Renal cortex interstitium (tissue), 15 donors: ENCODE results near the gene SMYD3. TPM values are rescaled to one million over a fixed set of nuclear protein-coding genes. Genes with fewer than 3 reads are reported as not detected.
A peak's percentile ranks its signal among the peaks of the same experiment; 100 is the strongest.

Source experiments
- DNase-seq, 11 donors: peaks; one replicate each; pipeline ENCODE4 v3.0.0-alpha.2; 2013; ENCODE audit warnings: low read depth in 9 of 11, low spot score in 4 of 11; ENCODE audit errors: extremely low read depth in 1 of 11
- long read RNA-seq, 16 experiments: transcript quantifications; one replicate each; lab custom pipeline, GENCODE V29; 2026
- polyA plus RNA-seq, 3 donors: library from polyadenylated mRNA; unstranded; fragments of 120-200 nt; gene quantifications; one replicate each; pipeline ENCODE4 v1.2.1, GENCODE V29; 2013; ENCODE audit not compliant: insufficient read length in 3 of 3

SMYD3 gene
- polyA plus RNA-seq = 10 to 100 TPM; 25.0 to 28.7 (median 28.5) TPM
- long read RNA-seq, donor 1, partial matches to known transcripts = 0 of 6 reads
- long read RNA-seq, donor 1, other reads (novel, unspliced or antisense) = 0 of 6 reads
- long read RNA-seq, donor 2, transcript SMYD3-201 (7 exons, 1,863 nt) = major isoform, 9 of 10 reads
- long read RNA-seq, donor 2, partial matches to known transcripts = 0 of 10 reads
- long read RNA-seq, donor 2, other reads (novel, unspliced or antisense) = 0 of 10 reads
- long read RNA-seq, donor 3, transcript SMYD3-201 (7 exons, 1,863 nt) = major isoform, 10 of 12 reads
- long read RNA-seq, donor 3, partial matches to known transcripts = 0 of 12 reads
- long read RNA-seq, donor 3, other reads (novel, unspliced or antisense) = 0 of 12 reads
- long read RNA-seq, donor 4, transcript SMYD3-201 (7 exons, 1,863 nt) = major isoform, 7 of 8 reads
- long read RNA-seq, donor 4, partial matches to known transcripts = 0 of 8 reads
- long read RNA-seq, donor 4, other reads (novel, unspliced or antisense) = 0 of 8 reads
- long read RNA-seq, donor 5 = 0 reads
- long read RNA-seq, donor 6, transcript SMYD3-201 (7 exons, 1,863 nt) = major isoform, 5 of 14 reads
- long read RNA-seq, donor 6, partial matches to known transcripts = 7 of 14 reads
- long read RNA-seq, donor 6, other reads (novel, unspliced or antisense) = 0 of 14 reads
- long read RNA-seq, donor 7, transcript SMYD3-201 (7 exons, 1,863 nt) = major isoform, 14 of 15 reads
- long read RNA-seq, donor 7, partial matches to known transcripts = 0 of 15 reads
- long read RNA-seq, donor 7, other reads (novel, unspliced or antisense) = 0 of 15 reads
- long read RNA-seq, donor 8, transcript SMYD3-201 (7 exons, 1,863 nt) = major isoform, 13 of 17 reads
- long read RNA-seq, donor 8, partial matches to known transcripts = 0 of 17 reads
- long read RNA-seq, donor 8, other reads (novel, unspliced or antisense) = 0 of 17 reads
- long read RNA-seq, donor 9, transcript SMYD3-201 (7 exons, 1,863 nt) = major isoform, 10 of 12 reads
- long read RNA-seq, donor 9, partial matches to known transcripts = 0 of 12 reads
- long read RNA-seq, donor 9, other reads (novel, unspliced or antisense) = 0 of 12 reads
- long read RNA-seq, donor 10, transcript SMYD3-201 (7 exons, 1,863 nt) = major isoform, 6 of 10 reads
- long read RNA-seq, donor 10, partial matches to known transcripts = 0 of 10 reads
- long read RNA-seq, donor 10, other reads (novel, unspliced or antisense) = 0 of 10 reads
- long read RNA-seq, donor 11, transcript SMYD3-201 (7 exons, 1,863 nt) = major isoform, 7 of 7 reads
- long read RNA-seq, donor 11, partial matches to known transcripts = 0 of 7 reads
- long read RNA-seq, donor 11, other reads (novel, unspliced or antisense) = 0 of 7 reads
- long read RNA-seq, donor 12, transcript SMYD3-201 (7 exons, 1,863 nt) = major isoform, 5 of 83 reads
- long read RNA-seq, donor 12, partial matches to known transcripts = 35 of 83 reads
- long read RNA-seq, donor 12, other reads (novel, unspliced or antisense) = 43 of 83 reads
- long read RNA-seq, donor 13, transcript SMYD3-201 (7 exons, 1,863 nt) = major isoform, 15 of 31 reads
- long read RNA-seq, donor 13, transcript SMYD3-210 (5 exons, 983 nt) = minor isoform, 5 of 31 reads
- long read RNA-seq, donor 13, partial matches to known transcripts = 10 of 31 reads
- long read RNA-seq, donor 13, other reads (novel, unspliced or antisense) = 0 of 31 reads
- long read RNA-seq, donor 14, transcript SMYD3-201 (7 exons, 1,863 nt) = major isoform, 5 of 6 reads
- long read RNA-seq, donor 14, partial matches to known transcripts = 0 of 6 reads
- long read RNA-seq, donor 14, other reads (novel, unspliced or antisense) = 0 of 6 reads
- long read RNA-seq, donor 15, partial matches to known transcripts = 0 of 2 reads
- long read RNA-seq, donor 15, other reads (novel, unspliced or antisense) = 0 of 2 reads
- long read RNA-seq, donor 16, transcript SMYD3-201 (7 exons, 1,863 nt) = major isoform, 13 of 22 reads
- long read RNA-seq, donor 16, partial matches to known transcripts = 5 of 22 reads
- long read RNA-seq, donor 16, other reads (novel, unspliced or antisense) = 0 of 22 reads

DNA sequence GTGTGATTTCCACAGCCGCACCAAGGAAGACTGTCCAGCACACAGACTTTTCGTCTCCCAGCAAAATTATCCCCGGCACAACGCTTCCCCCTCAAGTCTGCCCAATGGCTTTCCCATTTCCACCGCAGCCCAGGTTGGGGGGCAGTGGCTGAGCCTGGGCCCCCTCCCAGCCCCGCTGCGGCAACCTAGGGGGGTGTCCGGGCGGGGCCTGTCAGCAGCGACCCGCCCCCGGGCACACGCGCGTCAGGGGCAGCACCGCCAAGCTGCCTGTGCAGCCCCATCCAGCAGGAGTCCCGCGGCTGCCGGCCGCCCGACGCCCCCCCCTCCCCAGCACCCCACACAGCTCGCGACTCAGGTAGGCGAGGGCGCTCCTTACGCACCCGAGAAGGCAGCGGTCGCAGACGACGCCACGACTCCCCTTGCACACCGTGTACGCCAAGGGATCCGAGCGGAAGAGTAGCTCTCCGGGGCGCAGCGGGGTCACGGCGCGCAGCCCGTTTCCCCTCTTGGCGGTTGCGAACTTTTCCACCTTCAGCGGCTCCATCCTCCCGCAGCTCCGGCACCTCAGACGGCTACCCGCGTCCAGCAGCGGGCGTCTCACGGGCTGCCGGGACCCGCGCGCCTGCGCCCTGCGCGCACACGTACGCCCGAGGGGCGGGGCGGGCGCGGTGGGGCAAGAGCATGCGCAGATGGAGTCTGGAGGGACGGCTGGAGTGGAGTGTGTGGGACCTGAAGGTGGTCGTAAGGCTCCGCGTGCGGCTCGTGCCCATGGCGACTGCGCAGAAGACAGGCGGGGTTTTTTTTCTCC lies at the start of gene SMYD3:
Gene SMYD3, minus strand, starts transcription at position 606 of the 808 bp plus-strand sequence.
- DNase-seq = peak; percentile 53 to 87 (median 79)

DNA sequence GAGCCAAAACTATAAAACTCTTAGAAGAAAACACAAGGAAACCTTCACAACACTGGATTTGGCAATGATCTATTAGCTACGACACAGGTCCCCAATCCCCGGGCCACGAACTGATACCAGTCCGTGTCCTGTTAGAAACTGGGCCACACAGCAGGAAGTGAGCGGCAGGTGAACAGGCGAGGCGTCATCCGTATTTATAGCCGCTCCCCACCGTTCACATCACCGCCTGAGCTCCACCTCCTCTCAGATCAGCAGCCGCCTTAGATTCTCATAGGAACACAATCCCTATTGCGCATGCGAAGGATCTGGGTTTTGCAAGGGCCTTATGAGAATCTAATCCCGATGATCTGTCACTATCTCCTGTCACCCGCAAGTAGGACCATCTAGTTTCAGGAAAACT lies 47.1 kb upstream of the SMYD3 start:
- DNase-seq = no peak

DNA sequence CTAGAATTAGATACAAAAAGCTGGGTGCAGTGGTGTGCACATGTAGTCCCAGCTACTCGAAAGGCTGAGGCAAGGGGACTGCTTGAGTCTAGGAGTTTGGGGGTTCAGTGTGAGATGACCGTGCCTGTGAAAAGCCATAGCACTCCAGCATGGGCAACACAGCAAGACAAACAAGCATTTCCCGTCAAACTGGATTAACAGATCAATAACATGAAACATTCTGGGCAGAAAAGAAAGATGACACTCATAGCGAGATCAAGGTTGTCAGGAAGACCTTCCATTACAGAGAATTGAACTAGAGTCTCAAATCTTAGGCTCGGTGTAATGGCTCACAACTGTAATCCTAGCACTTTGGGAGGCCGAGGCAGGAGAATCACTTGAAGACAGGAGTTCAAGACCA lies 45.0 kb upstream of the SMYD3 start:
- no peak for DNase-seq

DNA sequence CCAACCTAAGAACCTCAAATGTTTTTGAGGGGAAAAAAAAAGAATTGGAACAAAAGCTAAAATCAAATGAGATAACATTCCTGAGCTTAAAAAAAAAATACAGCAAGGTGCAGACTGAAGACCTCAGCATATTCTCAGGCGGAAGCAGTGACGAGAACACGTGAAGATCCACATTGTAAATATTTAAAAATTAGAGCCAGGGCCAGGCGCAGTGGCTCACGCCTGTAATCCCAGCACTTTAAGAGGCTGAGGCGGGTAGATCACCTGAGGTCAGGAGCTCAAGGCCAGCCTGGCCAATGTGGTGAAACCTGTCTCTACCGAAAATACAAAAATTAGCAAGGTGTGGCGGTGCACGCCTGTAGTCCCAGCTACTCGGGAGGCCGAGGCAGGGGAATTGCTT lies 43.3 kb upstream of the SMYD3 start:
- no peak for DNase-seq

DNA sequence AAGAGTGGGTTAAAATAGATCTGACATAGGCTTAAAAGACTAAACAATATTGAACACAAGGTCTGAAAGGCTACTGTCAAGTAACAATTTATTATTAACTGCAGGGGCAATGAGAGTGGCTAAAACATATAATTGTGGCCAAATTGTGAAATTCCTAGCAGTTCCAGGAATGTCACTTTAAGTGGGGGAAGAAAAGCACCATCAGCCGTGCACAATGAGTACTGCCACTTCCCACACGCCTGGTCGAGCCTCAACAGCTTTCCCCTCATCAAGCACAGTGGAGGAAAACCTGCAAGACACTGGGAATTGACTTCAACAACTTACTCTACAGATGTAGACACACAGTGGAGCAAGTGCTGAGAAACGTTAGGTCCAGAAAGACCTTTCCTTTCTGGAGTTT lies 42.6 kb upstream of the SMYD3 start:
- no peak for DNase-seq

DNA sequence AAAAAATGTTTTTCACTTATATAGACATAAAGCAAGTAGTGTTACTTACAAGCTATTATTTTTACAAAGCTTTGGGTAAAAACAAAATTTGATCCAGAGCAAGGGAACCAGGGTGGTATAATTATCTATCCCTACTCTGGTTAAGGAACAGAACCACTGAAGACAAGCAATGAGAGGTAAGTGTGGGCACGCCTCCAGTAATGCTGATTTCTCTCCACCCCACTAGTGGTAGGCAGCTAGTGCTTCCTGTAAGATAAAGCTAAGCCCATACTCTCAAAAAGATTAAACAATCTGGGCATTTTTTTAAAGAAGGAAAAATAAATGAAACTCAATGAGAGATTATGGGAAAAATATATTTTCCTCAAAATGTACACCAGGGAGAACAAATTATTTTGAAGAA lies 36.9 kb upstream of the SMYD3 start:
- DNase-seq = no peak

DNA sequence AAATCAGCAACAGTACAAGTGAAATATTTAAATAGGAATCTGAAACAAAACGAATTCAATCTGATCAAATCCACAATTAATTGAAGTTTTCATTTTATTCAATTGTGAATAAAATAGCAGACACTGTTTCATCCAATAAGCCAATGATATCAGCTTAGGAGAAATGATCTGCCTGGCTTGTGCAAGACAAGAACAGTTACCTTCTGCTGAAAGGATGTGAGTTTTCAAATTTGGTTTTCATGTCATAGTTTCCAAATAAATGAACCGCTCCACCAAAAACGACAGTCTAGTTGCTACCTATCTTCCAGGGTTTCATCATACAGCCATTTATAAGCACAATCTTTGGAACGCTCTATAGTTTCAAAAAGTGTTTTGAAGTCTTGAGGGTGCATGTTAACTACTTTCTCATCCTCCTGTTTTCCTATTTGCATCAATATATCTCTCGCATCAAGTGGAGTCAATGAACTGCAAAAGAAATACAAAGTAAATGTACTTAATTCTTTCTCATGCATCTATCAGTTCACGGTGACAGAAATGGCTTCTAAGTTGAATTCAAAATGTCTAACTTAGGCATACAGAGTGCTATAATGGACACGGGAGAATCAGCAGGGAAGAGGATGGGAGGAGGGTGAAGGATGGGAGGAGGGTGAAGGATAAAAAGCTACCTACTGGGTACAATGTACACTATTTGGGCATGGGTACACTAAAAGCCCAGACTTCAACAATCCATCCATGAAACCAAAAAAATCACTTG lies 33.8 kb upstream of the SMYD3 start:
- DNase-seq = no peak

DNA sequence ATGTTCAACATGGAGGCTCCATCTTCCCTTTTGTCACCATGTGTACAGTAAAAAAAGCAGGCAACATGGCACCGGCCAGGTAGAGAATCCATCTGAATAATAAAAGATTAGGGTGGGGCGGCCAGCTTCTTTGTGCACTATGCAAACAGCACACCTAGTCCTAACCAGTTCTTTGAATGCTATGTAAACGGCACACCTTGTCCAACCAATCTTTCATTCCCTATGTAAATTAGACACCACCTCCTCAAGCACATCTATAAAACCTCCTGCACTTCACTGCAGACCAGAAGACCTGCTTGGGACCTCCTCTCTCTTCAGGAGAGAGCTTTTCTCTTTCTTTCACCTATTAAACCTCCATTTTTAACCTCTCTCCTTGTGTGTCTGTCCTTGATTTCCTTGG lies 30.8 kb upstream of the SMYD3 start:
- no peak for DNase-seq

DNA sequence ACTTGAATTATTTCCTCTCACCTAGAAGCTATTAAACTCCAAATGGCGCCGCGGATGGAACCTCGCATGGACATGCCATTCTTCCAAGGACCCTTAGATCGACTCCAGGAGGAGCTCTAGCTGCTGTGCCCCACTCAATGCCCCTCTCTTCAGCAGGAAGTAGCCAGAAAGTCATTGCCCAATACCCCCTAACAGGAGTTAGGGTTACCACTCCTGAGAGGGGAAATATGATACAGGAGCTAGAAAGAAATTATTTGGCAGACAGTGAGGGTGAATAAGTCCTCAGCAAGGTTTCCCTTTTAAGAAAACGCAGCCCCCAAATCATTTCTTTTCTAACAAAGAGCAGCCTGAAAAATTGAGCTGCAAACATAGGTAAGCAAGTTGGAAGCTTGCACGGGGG lies 30.4 kb upstream of the SMYD3 start:
- no peak for DNase-seq

DNA sequence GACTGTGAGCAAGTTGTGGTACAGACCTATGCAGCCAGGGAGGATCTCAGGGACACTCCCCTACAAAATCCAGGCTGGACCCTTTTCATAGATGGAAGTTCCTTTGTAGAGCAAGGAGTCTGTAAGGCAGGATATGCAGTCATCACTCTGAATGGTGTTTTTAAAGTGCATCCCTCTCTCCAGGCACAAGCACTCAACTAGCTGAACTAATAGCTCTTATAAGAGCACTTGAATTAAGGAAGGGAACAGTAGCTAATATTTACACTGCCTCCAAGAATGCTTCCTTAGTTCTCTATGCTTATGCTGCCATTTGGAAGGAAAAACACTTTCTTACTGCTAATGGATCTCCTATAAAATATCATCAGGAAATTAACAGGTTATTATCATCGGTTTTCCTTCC lies 27.0 kb upstream of the SMYD3 start:
- DNase-seq = no peak

DNA sequence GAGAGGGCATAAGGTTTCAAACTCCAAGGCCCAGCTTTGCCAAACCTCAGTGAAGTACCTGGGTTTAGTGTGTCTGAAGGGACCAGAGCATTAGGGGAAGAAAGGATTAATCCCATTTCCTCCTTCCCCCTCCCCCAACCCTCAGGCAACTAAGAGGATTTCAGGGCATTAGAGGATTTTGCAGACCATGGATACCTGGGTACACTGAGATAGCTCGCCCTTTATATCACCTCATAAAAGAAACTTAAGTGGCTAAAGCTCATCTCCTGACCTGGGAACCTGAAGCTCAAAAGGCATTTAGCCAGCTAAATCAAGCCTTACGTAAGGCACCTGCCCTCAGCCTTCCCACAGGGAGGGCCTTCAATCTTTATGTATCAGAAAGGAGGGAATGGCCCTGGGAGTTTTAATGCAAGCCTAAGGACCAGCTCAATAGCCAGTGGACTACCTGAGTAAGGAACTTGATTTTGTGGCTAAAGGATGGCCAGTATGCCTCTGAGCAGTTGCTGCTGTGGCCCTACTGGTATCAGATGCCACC lies 26.4 kb upstream of the SMYD3 start:
- no peak for DNase-seq

DNA sequence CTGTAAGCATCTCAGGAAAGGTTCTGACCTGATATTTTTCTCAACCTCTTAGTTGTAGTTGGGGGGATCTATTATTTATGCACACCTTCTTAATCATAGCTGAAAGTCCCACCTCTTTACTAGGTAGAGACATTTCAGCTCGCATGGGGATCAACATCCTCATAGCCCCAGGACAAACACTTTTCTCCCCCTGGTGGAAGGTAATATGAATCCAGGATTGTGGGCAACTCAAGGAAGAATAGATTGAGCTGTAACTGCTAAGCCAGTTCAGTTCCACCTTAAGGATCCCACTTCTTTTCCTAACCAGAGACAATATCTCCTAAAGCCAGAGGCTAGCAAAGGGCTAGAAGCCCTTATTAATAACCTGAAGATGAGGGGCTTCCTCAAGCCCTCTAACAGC lies 25.4 kb upstream of the SMYD3 start:
- DNase-seq = no peak

DNA sequence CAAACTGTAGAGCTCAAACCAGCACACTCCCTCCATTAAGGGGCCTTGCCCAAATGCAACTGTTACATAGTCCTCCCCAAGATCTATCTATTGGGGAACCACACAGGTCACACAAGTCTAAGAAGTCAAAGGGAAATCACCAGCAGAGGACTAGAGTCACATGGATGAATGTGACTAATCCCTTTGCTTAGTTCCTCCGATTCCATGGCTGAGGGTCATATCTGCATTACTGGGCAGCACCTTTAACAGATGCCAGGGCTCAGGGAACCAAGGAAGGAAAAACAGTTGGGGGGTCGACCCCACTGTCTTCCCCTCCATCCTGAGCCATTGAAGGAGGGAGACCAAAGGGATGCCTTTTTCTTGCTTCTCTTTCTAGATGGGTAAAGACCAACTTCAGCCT lies 23.4 kb upstream of the SMYD3 start:
- no peak for DNase-seq

DNA sequence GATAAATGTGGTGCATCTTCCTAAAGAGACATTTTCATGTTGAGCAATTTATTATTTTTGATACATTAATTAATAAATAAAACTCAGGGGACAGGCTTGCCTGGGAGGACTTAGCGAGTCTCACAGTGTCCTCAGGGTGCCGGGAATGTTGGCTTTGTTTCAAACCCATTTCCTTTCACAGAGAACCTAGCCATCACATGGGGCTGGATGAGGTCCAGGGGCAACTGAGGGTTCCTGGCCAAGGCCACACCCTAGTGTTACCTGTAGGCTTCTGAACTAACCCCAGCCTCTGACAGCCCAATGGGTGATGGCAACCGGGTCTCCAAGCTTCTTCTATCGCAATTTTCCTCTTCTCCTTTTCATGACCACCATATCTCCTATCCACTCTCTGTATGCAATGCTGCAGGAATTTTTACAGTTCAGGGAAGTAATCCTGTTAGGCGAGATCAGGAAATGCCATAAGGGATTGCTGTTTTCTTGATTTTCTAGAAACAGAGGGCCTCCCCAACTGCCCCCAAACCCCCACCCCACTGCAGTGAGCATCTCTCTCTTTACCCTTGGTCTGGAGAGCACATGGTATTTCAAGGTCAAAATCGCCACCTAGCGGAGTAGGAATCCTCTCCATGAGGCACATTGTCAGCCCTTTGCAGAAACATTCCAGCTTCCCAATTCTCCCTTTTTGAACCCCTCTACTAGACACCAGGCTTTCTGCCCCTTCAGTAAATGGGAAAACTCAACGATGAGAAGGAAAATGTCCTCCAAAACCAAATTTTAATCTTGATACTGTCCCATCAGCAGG lies 22.1 kb upstream of the SMYD3 start:
- DNase-seq = no peak

DNA sequence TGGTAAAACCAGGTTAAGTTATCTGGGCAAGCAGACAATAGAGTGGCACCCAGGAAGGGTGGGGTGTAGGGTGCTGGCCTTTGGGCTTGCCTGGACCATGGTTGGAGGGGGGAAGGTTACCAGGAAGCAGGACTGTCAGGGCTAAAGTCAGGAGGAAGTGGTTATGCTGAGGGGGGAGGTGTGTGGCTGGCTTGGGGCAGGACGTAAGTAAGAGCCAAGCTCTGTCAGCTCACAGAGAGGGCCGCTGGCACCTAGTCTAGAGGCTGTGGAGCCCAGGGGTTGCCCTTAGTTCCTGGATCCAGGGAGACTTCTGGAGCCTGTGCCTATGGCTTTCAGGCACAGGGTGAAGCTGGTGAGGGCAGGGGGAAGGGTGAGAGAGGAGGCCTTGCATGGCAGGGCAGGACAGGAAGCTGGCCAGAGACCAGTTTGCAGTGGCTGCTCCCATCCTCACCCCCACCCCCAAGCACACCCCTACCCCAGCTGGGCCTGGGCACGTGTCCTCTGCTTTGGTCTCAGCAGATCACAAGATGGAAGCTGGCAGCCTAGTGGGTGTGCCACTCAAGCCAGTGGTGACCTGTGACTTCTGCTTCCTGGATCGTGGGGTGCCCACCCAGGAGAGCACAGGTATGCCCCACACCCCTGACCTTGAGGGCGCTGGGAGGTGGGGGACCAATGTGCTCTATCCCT lies 20.5 kb upstream of the SMYD3 start:
- DNase-seq = no peak
